ENCODE results near the gene CD44. TPM values are rescaled to one million over a fixed set of nuclear protein-coding genes. Genes with fewer than 3 reads are reported as not detected.

The CD44 gene
- total RNA-seq, 1 donor from 2014 or later: 46.0 TPM

DNA sequence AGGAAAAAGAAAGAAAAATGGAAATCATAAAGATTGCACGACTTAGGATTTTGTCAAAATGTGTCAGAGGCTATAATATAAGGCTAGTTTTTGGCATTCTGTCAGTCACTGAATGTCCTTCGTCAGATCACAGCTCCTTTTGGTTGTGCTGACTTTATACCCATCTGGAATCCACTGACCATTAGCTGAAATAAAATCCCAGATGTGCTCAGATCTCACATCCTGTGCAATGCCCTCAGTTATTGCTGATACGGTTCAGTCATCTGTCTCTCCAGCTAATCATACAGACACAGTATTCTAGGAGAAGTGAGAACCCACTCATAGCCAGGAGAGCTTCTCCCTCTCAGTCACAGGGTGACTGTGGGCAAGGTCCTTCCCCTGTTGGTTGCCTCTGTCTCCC is 11.5 kb downstream of the CD44 start:
- Mint-ChIP-seq H3K4me3 (no peak overlapping the region), H3K4me1 (ENCODE audit: unreplicated experiment) (no peaks in the 10 kb centered on the region), H3K27ac (no peak overlapping the region), H3K36me3 (no peaks in the 10 kb centered on the region), H3K9me3 (peaks cover 9% of the 10 kb centered on the region), H3K27me3 (peaks cover 36% of the 10 kb centered on the region)
- TF ChIP-seq, protein P1, sequence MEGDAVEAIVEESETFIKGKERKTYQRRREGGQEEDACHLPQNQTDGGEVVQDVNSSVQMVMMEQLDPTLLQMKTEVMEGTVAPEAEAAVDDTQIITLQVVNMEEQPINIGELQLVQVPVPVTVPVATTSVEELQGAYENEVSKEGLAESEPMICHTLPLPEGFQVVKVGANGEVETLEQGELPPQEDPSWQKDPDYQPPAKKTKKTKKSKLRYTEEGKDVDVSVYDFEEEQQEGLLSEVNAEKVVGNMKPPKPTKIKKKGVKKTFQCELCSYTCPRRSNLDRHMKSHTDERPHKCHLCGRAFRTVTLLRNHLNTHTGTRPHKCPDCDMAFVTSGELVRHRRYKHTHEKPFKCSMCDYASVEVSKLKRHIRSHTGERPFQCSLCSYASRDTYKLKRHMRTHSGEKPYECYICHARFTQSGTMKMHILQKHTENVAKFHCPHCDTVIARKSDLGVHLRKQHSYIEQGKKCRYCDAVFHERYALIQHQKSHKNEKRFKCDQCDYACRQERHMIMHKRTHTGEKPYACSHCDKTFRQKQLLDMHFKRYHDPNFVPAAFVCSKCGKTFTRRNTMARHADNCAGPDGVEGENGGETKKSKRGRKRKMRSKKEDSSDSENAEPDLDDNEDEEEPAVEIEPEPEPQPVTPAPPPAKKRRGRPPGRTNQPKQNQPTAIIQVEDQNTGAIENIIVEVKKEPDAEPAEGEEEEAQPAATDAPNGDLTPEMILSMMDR (conservative IDR thresholded peaks at IDR 0.05): no peak
- no peak for DNase-seq (ENCODE audit: extremely low spot score, unreplicated experiment)

DNA sequence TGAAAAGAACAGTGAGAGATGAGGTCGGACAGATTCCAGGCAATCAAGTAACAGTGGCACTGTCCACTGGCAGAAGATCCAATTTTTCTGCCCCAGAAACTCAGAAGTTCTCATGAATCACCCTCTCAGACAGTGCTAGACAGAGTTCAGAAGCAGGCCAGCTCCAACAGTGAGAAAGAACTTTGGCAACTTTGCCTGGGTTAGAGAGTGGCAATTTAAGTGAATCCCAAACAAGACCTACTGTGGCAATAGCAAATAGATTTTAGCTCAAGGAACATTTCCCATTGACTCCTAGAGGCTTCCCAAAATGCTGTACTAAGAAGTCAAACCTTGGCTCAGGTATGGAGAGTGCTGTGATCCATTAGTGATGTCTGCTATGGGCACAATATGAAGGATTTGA is 12.3 kb downstream of the CD44 start:
- TF ChIP-seq, protein P1 (conservative IDR thresholded peaks at IDR 0.05): no peak
- no peaks in the 10 kb centered on the region for H3K36me3 Mint-ChIP-seq
- peaks cover 34% of the 10 kb centered on the region for H3K27me3 Mint-ChIP-seq
- no peak overlapping the region for H3K27ac Mint-ChIP-seq
- no peak for DNase-seq (ENCODE audit: extremely low spot score, unreplicated experiment)
- no peak overlapping the region for H3K4me3 Mint-ChIP-seq
- H3K9me3 Mint-ChIP-seq: peaks cover 9% of the 10 kb centered on the region
- no peaks in the 10 kb centered on the region for H3K4me1 Mint-ChIP-seq (ENCODE audit: unreplicated experiment)

DNA sequence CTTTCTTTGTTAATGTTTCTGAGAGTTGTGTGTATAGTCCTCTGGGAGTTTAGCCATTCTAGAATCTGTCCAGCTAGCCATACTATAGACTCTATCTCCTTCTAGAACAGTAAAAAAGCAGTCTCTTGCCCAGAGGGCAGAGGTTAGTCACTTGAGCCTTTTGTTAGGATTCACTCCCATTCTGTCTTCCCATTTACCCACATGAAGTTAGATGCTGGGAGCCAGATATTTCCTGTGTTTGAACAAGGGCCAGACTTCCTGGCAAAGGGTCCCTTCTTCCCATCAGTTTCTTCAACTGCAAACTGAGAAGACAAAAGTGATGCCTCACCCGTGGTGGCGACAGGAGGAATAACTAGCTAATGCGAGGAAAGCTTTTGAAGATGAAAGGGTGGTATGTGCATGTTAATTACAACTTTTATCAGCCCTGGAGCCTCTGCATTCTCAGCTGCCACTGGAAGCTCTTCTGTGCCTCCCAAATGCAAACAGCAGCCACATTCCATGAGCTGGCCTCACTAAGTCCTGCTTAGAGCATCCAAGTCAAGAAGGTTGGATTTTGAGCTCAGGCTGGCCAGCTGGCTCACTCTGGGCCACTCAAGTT is 12.8 kb downstream of the CD44 start:
- H3K27ac Mint-ChIP-seq: no peak overlapping the region
- no peaks in the 10 kb centered on the region for H3K36me3 Mint-ChIP-seq
- peaks cover 9% of the 10 kb centered on the region for H3K9me3 Mint-ChIP-seq
- TF ChIP-seq, protein P1 (conservative IDR thresholded peaks at IDR 0.05): no peak
- H3K4me3 Mint-ChIP-seq: no peak overlapping the region
- no peaks in the 10 kb centered on the region for H3K4me1 Mint-ChIP-seq (ENCODE audit: unreplicated experiment)
- peaks cover 34% of the 10 kb centered on the region for H3K27me3 Mint-ChIP-seq
- no peak for DNase-seq (ENCODE audit: extremely low spot score, unreplicated experiment)

DNA sequence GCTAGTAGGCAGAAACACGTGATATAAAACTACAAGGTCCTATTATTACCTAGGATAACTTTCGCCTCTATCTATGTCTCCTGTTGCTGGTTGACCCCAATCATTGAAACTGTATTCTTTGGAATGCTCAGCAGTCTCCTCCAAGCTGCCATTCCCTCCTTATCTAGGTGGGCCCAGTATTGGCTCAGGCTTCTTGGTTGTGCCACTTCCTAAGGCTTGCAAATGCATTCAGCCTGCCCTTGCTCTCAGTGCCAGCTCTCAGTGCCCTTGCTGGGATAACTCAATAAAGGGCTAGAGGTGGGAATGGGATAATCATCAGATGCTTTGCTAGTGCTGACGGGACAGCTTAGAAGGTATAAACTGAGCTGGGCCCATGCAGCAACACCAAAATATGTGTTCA is 13.6 kb downstream of the CD44 start:
- Mint-ChIP-seq H3K4me1 (ENCODE audit: unreplicated experiment) (no peaks in the 10 kb centered on the region), H3K36me3 (no peaks in the 10 kb centered on the region), H3K4me3 (no peak overlapping the region), H3K27me3 (peaks cover 33% of the 10 kb centered on the region), H3K9me3 (peaks cover 9% of the 10 kb centered on the region), H3K27ac (no peak overlapping the region)
- TF ChIP-seq, protein P1 (conservative IDR thresholded peaks at IDR 0.05): no peak
- DNase-seq (ENCODE audit: extremely low spot score, unreplicated experiment): no peak

DNA sequence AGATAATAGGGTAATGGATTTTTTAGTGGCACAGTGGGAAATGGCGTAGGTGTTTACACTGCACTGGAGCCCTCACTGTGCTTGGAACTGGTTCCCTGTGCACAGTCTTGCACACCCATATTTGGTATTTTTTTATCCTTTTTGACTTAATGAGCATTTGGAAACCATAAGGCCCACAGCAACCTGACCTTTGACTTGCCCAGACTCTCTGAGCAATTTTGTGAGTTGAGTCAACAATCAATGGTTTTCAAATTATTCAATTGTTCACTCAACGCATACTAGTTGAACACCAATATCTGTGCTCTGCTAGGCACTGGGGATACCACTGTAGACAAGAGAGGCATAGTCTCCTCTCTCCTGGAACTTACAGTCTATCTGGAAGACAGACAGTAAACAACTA is 14.3 kb downstream of the CD44 start:
- Mint-ChIP-seq H3K27ac (no peak overlapping the region), H3K27me3 (peaks cover 30% of the 10 kb centered on the region)

More for the DNA sequence above, 14.3 kb downstream of the CD44 start:
- TF ChIP-seq, protein P1 (conservative IDR thresholded peaks at IDR 0.05): no peak
- peaks cover under 1% of the 10 kb centered on the region for H3K4me1 Mint-ChIP-seq (ENCODE audit: unreplicated experiment)
- H3K9me3 Mint-ChIP-seq: peaks cover 9% of the 10 kb centered on the region
- H3K4me3 Mint-ChIP-seq: no peak overlapping the region
- no peaks in the 10 kb centered on the region for H3K36me3 Mint-ChIP-seq
- no peak for DNase-seq (ENCODE audit: extremely low spot score, unreplicated experiment)
